Nephron (organoid): ENCODE results near the gene GPR17.

Experiments used
- H3K27ac Mint-ChIP-seq, 3 experiments: 2 replicates each; pipeline ENCODE4 v1.8.0; 2020; ENCODE audit warnings: mixed read lengths in 3 of 3, mild to moderate bottlenecking in 2 of 3, moderate library complexity in 1 of 3
- H3K27me3 Mint-ChIP-seq: 2 replicates; pipeline ENCODE4 v1.8.0; 2021; ENCODE audit warnings: low read depth, mild to moderate bottlenecking, moderate library complexity, mixed read lengths
- H3K36me3 Mint-ChIP-seq: 2 replicates; pipeline ENCODE4 v1.8.0; 2020; ENCODE audit warnings: low read depth, mixed read lengths
- H3K4me1 Mint-ChIP-seq: 2 replicates; pipeline ENCODE4 v1.8.0; 2020; ENCODE audit warnings: mixed read lengths
- H3K4me3 Mint-ChIP-seq, 3 experiments: 2 replicates each; pipeline ENCODE4 v1.8.0; 2020; ENCODE audit warnings: mild to moderate bottlenecking in 3 of 3, mixed read lengths in 3 of 3, moderate library complexity in 2 of 3
- H3K9me3 Mint-ChIP-seq: 2 replicates; pipeline ENCODE4 v1.8.0; 2020; ENCODE audit warnings: mixed read lengths
- CTCF ChIP-seq, 3 experiments: fragments of 200-600 bp; sonication (generic); IDR thresholded peaks; one replicate each; pipeline ENCODE4 v1.5.0; 2021; ENCODE audit warnings: antibody characterized with exemption in 3 of 3; ENCODE audit not compliant: unreplicated experiment in 3 of 3

The GPR17 gene

GRCh38 chr2:127608061-127609030, 37.6 kb upstream of the GPR17 start:
- Mint-ChIP-seq H3K36me3 (peaks cover 9% of the 10 kb centered on the region), H3K4me1 (no peaks in the 10 kb centered on the region), H3K27me3 (no peaks in the 10 kb centered on the region), H3K27ac (no peak overlapping the region), H3K9me3 (peaks cover 19% of the 10 kb centered on the region), H3K4me3 (no peak overlapping the region)
- no peak for TF ChIP-seq CTCF (IDR thresholded peaks at IDR 0.05; ENCODE audit: unreplicated experiment in 3 of 3)

DNA sequence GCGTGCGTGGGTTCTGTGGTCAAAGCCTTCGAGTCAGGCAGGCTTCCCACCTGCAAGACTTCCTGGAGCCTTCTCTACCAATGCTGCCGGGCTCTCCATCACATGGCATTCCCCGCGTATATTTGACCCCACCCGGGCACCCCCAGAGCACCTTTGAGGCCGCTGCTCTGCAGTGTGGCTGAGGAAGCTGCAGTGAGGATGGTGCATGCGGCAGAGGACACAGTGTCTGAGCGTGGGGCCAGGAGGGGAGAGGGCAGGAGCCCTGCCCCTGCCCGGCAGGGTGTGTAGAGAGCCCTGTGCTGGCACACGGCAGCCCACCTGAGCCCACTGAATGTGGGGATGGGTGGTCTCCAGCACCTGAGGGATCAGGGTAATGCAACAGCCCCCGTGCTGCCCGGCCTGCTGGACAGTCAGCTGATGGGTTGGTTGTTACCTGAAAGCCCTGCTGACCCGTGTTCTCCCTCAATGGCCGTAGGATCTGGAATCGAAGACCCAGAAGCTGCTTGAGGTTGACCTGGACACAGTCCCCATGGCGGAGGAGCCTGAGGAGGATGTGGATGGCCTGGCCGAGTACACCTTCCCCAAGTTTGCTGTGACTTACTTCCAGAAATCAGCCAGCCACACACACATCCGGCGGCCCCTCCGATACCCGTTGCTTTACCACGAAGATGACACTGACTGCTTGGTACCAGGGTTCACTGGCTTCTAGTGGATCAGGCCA, 36.8 kb upstream of the GPR17 start:
- peaks cover 24% of the 10 kb centered on the region for H3K9me3 Mint-ChIP-seq

DNA sequence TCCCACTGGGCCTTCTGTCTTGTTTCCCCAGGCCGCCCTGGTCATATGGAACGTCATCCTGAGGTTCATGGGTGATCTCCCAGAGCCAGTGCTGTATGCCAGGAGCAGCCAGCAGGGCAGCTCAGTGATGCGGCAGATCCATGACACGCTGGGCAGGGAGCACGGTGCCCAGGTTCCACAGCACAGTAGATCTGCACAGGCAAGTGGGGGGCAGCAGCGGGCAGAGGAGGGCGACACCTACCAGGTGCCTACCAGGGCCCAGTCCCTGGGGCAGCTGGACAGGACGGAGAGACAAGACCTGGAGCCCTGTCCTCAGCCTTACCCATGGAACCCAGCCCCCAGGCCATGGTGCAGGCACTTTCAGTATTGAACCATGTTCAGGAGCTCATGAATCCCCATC, 36.1 kb upstream of the GPR17 start:
- peaks cover 4% of the 10 kb centered on the region for H3K4me1 Mint-ChIP-seq
- peaks cover 6% of the 10 kb centered on the region for H3K27me3 Mint-ChIP-seq
- peaks cover 12% of the 10 kb centered on the region for H3K36me3 Mint-ChIP-seq
- H3K4me3 Mint-ChIP-seq = no peak overlapping the region
- peaks cover 26% of the 10 kb centered on the region for H3K9me3 Mint-ChIP-seq
- TF ChIP-seq CTCF (IDR thresholded peaks at IDR 0.05; ENCODE audit: unreplicated experiment in 3 of 3) = no peak
- H3K27ac Mint-ChIP-seq = no peak overlapping the region

More for the DNA sequence above, 36.8 kb upstream of the GPR17 start:
- TF ChIP-seq CTCF (IDR thresholded peaks at IDR 0.05; ENCODE audit: unreplicated experiment in 3 of 3) = no peak
- Mint-ChIP-seq H3K4me1 (no peaks in the 10 kb centered on the region), H3K4me3 (no peak overlapping the region), H3K27me3 (no peaks in the 10 kb centered on the region), H3K27ac (no peak overlapping the region), H3K36me3 (peaks cover 12% of the 10 kb centered on the region)

- peaks cover 6% of the 10 kb centered on the region for H3K27me3 Mint-ChIP-seq
- H3K9me3 Mint-ChIP-seq = peaks cover 28% of the 10 kb centered on the region
- H3K27ac Mint-ChIP-seq = no peak overlapping the region
- peaks cover 6% of the 10 kb centered on the region for H3K4me1 Mint-ChIP-seq
- peaks cover 12% of the 10 kb centered on the region for H3K36me3 Mint-ChIP-seq
- TF ChIP-seq CTCF (IDR thresholded peaks at IDR 0.05; ENCODE audit: unreplicated experiment in 3 of 3) = no peak
- H3K4me3 Mint-ChIP-seq = no peak overlapping the region
These were observed 35.4 kb upstream of the GPR17 start for GRCh38 chr2:127610561-127610960.

DNA sequence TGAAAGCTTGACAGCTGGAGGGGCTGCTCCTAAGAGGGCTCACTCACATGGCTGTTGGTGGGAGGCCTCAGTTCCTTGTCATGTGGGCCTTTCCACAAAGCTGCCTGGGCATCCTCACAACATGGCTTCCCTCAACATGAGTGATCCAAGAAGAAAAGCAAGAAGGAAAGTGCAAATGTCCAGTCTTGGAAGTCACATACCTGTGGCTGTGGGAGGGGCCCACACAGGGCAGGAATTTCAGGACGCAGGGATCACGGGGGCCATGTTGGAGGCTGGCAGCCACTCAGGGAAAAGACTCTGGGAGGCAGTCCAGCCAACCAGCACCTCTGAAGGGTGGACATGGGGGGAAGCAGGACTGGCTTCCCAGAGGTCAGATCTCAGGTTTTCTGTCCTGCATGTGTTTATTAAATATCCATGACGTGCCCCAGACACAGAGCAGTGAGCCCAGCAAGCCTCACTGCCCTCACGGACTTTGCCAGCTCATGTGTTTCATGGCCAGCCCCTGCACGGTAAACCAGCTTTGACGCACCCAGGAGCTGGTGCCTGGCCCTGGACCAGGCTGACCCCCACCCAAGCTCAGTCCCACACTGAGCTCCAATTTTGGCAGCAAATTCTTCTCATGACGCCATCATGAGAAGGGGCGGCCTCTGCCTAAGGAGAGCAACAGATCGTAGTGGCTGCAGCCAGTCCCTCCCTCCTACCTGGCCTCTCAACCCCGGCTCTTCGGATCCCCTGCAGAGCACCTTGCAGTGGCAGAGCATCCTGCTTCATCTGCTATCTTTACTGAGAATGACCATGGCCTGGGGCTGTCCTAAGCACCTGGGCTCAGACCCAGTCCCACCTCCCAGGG, 34.7 kb upstream of the GPR17 start:
- Mint-ChIP-seq H3K9me3 (peaks cover 28% of the 10 kb centered on the region), H3K36me3 (peaks cover 17% of the 10 kb centered on the region), H3K27ac (no peak overlapping the region), H3K27me3 (peaks cover 6% of the 10 kb centered on the region), H3K4me1 (peaks cover 6% of the 10 kb centered on the region), H3K4me3 (no peak overlapping the region)
- no peak for TF ChIP-seq CTCF (IDR thresholded peaks at IDR 0.05; ENCODE audit: unreplicated experiment in 3 of 3)
